Keratinocyte (primary cell): ENCODE data around the gene ZBTB20. TPM values are rescaled to one million over a fixed set of nuclear protein-coding genes. Genes with fewer than 3 reads are reported as not detected.

Experiments used
- DNase-seq: peaks from one replicate; pipeline ENCODE4 v3.0.0-alpha.2; 2011; ENCODE audit warnings: low read depth, missing footprints, low spot score
- FAIRE-seq: peaks from 2 replicates; lab custom pipeline; 2011; peaks lifted over from hg19 to GRCh38; lab: Jason Lieb, UNC
- H2AFZ ChIP-seq: 2 replicates; pipeline ENCODE4 v1.6.0; 2012; ENCODE audit warnings: low read length, control low read depth, inconsistent platforms; ENCODE audit not compliant: control insufficient read depth
- H3K27ac ChIP-seq: 2 replicates; pipeline ENCODE4 v1.5.1; 2011; ENCODE audit warnings: low read length; ENCODE audit not compliant: control insufficient read depth, insufficient read depth
- H3K27me3 ChIP-seq: 3 replicates; pipeline ENCODE4 v1.6.0; 2011; ENCODE audit warnings: low read length; ENCODE audit not compliant: control insufficient read depth, insufficient read depth; ENCODE audit errors: extremely low read depth
- H3K36me3 ChIP-seq, 2 experiments: 2 replicates in 1 of 2; 3 replicates in 1 of 2; pipeline ENCODE4 v1.5.1; 2011; ENCODE audit warnings: low read length in 2 of 2, mild to moderate bottlenecking in 1 of 2; ENCODE audit not compliant: control insufficient read depth in 2 of 2, insufficient read depth in 2 of 2; ENCODE audit errors: extremely low read depth in 1 of 2
- H3K4me1 ChIP-seq: 3 replicates; pipeline ENCODE4 v1.5.1; 2011; ENCODE audit warnings: low read length; ENCODE audit not compliant: control insufficient read depth, insufficient read depth; ENCODE audit errors: extremely low read depth
- H3K4me2 ChIP-seq: 3 replicates; pipeline ENCODE4 v1.6.0; 2011; ENCODE audit warnings: low read depth, low read length; ENCODE audit not compliant: control insufficient read depth, insufficient read depth; ENCODE audit errors: extremely low read depth
- H3K4me3 ChIP-seq, 3 experiments: fragments of 200-600 bp in 1 of 3; sonication (generic) in 1 of 3; 2 replicates in 2 of 3; 3 replicates in 1 of 3; pipeline ENCODE4 v1.5.1; 2011 to 2016; ENCODE audit warnings: low read length in 3 of 3, mild to moderate bottlenecking in 3 of 3, control low read depth in 2 of 3, inconsistent platforms in 1 of 3, low read depth in 1 of 3, mixed read lengths in 1 of 3, mixed run types in 1 of 3, moderate library complexity in 1 of 3; ENCODE audit not compliant: control insufficient read depth in 2 of 3, insufficient read depth in 2 of 3; ENCODE audit errors: extremely low read depth in 1 of 3
- H3K79me2 ChIP-seq: 2 replicates; pipeline ENCODE4 v1.6.0; 2012; ENCODE audit warnings: low read length; ENCODE audit not compliant: control insufficient read depth, insufficient read depth
- H3K9ac ChIP-seq: 3 replicates; pipeline ENCODE4 v1.6.0; 2011; ENCODE audit warnings: low read length; ENCODE audit not compliant: control insufficient read depth, insufficient read depth; ENCODE audit errors: extremely low read depth
- H3K9me1 ChIP-seq: 3 replicates; pipeline ENCODE4 v1.6.0; 2011; ENCODE audit warnings: low read length; ENCODE audit not compliant: control insufficient read depth, insufficient read depth; ENCODE audit errors: extremely low read depth
- H3K9me3 ChIP-seq: 2 replicates; pipeline ENCODE4 v1.5.1; 2012; ENCODE audit warnings: low read depth, low read length; ENCODE audit not compliant: control insufficient read depth
- H4K20me1 ChIP-seq: 3 replicates; pipeline ENCODE4 v1.6.0; 2011; ENCODE audit warnings: low read length; ENCODE audit not compliant: control insufficient read depth, insufficient read depth; ENCODE audit errors: extremely low read depth
- EZH2 ChIP-seq: IDR thresholded peaks from one replicate; pipeline ENCODE4 v1.6.1; 2012; ENCODE audit warnings: inconsistent platforms, mild to moderate bottlenecking, low read length, moderate library complexity
- dilution Hi-C: fragments of 300-500 bp; cut with MboI; formaldehyde crosslinking; loops from one replicate; pipeline ENCODE4 v1.7.0; 2020; ENCODE audit warnings: low sequenced_read_pairs; ENCODE audit not compliant: extremely low pct_ligation_motif_present
- polyA plus RNA-seq, 5 experiments: library from polyadenylated mRNA; depleted of rRNA in 3 of 5; stranded (reverse) in 3 of 5; stranded (forward) in 1 of 5; unstranded in 1 of 5; fragments of >200 nt; gene quantifications; 1 replicate in 1 of 5; 2 replicates in 3 of 5; 3 replicates in 1 of 5; pipeline versions ENCODE4 v1.2.1 to v1.2.3, GENCODE V29; 2011 to 2012; ENCODE audit warnings: missing spikeins in 2 of 5, low read depth in 1 of 5, low replicate concordance in 1 of 5
- TF ChIP-seq, protein P1 (sequence below), 3 experiments: IDR thresholded peaks in 1 of 3; conservative IDR thresholded peaks in 1 of 3; optimal IDR thresholded peaks in 1 of 3; 2 replicates in 2 of 3; 3 replicates in 1 of 3; pipeline versions ENCODE3 to v1.5.1; 2011; ENCODE audit warnings: low read length in 3 of 3, mild to moderate bottlenecking in 3 of 3, moderate library complexity in 2 of 3, control low read depth in 1 of 3, inconsistent platforms in 1 of 3; ENCODE audit not compliant: insufficient read depth in 2 of 3; ENCODE audit errors: extremely low read depth in 1 of 3

Gene ZBTB20
- polyA plus RNA-seq, 1 donor (not counting 4 experiments of a cell fraction or from before 2014, with no cell fraction given) = 0.52 TPM

GRCh38 chr3:114622001-114622400 lies 525.1 kb downstream of the ZBTB20 start:
- Histone ChIP-seq H3K36me3 (no peaks in the 10 kb centered on the region), H3K79me2 (no peaks in the 10 kb centered on the region), H4K20me1 (no peaks in the 10 kb centered on the region), H2AFZ (no peak overlapping the region), H3K9me3 (no peaks in the 10 kb centered on the region), H3K27ac (no peak overlapping the region), H3K9ac (no peak overlapping the region), H3K4me3 (no peak overlapping the region), H3K27me3 (no peaks in the 10 kb centered on the region), H3K9me1 (no peaks in the 10 kb centered on the region), H3K4me2 (no peak overlapping the region), H3K4me1 (peaks cover 7% of the 10 kb centered on the region)
- DNase-seq (no peak), FAIRE-seq (no peak)
- TF ChIP-seq EZH2 = no peak
- TF ChIP-seq, protein P1, sequence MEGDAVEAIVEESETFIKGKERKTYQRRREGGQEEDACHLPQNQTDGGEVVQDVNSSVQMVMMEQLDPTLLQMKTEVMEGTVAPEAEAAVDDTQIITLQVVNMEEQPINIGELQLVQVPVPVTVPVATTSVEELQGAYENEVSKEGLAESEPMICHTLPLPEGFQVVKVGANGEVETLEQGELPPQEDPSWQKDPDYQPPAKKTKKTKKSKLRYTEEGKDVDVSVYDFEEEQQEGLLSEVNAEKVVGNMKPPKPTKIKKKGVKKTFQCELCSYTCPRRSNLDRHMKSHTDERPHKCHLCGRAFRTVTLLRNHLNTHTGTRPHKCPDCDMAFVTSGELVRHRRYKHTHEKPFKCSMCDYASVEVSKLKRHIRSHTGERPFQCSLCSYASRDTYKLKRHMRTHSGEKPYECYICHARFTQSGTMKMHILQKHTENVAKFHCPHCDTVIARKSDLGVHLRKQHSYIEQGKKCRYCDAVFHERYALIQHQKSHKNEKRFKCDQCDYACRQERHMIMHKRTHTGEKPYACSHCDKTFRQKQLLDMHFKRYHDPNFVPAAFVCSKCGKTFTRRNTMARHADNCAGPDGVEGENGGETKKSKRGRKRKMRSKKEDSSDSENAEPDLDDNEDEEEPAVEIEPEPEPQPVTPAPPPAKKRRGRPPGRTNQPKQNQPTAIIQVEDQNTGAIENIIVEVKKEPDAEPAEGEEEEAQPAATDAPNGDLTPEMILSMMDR (optimal IDR thresholded peaks at IDR 0.05 in 1 of 3, IDR thresholded peaks at IDR 0.05 in 1 of 3, conservative IDR thresholded peaks at IDR 0.05 in 1 of 3; ENCODE audit: extremely low read depth in 1 of 3, insufficient read depth in 2 of 3, low read length in 3 of 3) = no peak
- dilution Hi-C loops = no loop called here

DNA sequence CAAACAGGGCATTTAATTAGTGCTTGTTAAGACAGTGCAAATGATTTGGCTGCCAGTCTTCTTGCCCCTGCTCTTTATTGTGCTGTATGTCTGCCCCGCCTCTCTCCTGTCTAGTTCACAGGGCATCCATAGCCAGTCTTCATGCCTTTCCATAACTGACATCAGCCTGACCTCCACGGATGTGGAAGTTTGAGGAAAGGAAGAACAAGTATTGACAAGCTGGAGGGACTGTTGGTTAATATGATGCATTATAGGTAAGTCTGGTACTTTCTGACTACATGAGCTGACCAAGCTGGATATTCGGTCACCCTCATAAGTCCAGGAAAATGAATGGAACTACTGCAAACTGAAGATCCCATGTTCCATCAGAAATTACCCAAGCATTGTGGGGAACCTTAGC lies 527.3 kb downstream of the ZBTB20 start:
- no peaks in the 10 kb centered on the region for H4K20me1 ChIP-seq
- no peaks in the 10 kb centered on the region for H3K79me2 ChIP-seq
- DNase-seq (no peak), FAIRE-seq (peak; percentile 57)
- H2AFZ ChIP-seq = no peak overlapping the region
- no peak overlapping the region for H3K4me2 ChIP-seq
- no peak overlapping the region for H3K27ac ChIP-seq
- no peak overlapping the region for H3K4me3 ChIP-seq
- H3K36me3 ChIP-seq = no peaks in the 10 kb centered on the region
- no peaks in the 10 kb centered on the region for H3K9me1 ChIP-seq
- dilution Hi-C loops = no loop called here
- H3K9me3 ChIP-seq = no peaks in the 10 kb centered on the region
- TF ChIP-seq, protein P1 (optimal IDR thresholded peaks at IDR 0.05 in 1 of 3, IDR thresholded peaks at IDR 0.05 in 1 of 3, conservative IDR thresholded peaks at IDR 0.05 in 1 of 3; ENCODE audit: extremely low read depth in 1 of 3, insufficient read depth in 2 of 3, low read length in 3 of 3) = no peak
- no peak for TF ChIP-seq EZH2
- peaks cover 7% of the 10 kb centered on the region for H3K4me1 ChIP-seq
- H3K27me3 ChIP-seq = no peaks in the 10 kb centered on the region
- H3K9ac ChIP-seq = no peak overlapping the region
